ENCODE measurements around the gene CAMKV. TPM values are rescaled to one million over a fixed set of nuclear protein-coding genes. Genes with fewer than 3 reads are reported as not detected.
A peak's percentile ranks its signal among the peaks of the same experiment; 100 is the strongest.

Gene CAMKV
- total RNA-seq, 1 experiment from 2014 or later: 58.2 TPM

GRCh38 chr3:49868862-49869466 lies 742 bp downstream of the CAMKV start (continued):
- TF ChIP-seq USF2 (CRISPR knock-in tag; IDR thresholded peaks at IDR 0.05) (peak; percentile 47), MAX (CRISPR knock-in tag; IDR thresholded peaks at IDR 0.05) (peak; percentile 36; the same call in 1 of the 2 replicates)

GRCh38 chr3:49867871-49868321 lies 1.8 kb downstream of the CAMKV start:
- no peaks in the 10 kb centered on the region for H3K36me3 Mint-ChIP-seq
- no peaks in the 10 kb centered on the region for H3K9me3 Mint-ChIP-seq
- H3K27me3 Mint-ChIP-seq (ENCODE audit: low read depth): peaks cover 4% of the 10 kb centered on the region
- peaks cover 44% of the 10 kb centered on the region for H3K4me1 Mint-ChIP-seq
- peak overlapping the region; percentile 65 for H3K4me3 Mint-ChIP-seq
- DNase-seq (ENCODE audit: low spot score) (peak; percentile 78), ATAC-seq (peak; percentile 56)
- H3K27ac Mint-ChIP-seq: peak overlapping the region; percentile 70; the same call in 1 of the 2 replicates
- ChIA-PET POLR2A (interaction anchor here (0.5 to 1.8 kb wide), 6 partner anchors 10 to 148 kb away, joined by 3 to 10 read pairs (median 3); partner anchors contain the start of gene AMIGO3), CTCF (interaction anchor here (0.6 to 6.0 kb wide), 16 partner anchors 10 to 178 kb away, joined by 3 to 37 read pairs (median 6); partner anchors contain the start of genes INKA1, MON1A, MST1 and RNF123)
- TF ChIP-seq ZNF138 (CRISPR knock-in tag; conservative IDR thresholded peaks at IDR 0.05): no peak
- TF ChIP-seq E2F5 (CRISPR knock-in tag; IDR thresholded peaks at IDR 0.05): 0 out of 2 replicates have a peak, but pooled peaks have one; percentile 33
- peak; percentile 73; the same call in 1 of the 2 replicates for TF ChIP-seq SMAD4 (CRISPR knock-in tag; IDR thresholded peaks at IDR 0.05)
- no peak for TF ChIP-seq RELA (CRISPR knock-in tag; IDR thresholded peaks at IDR 0.05; ENCODE audit: borderline replicate concordance)
- no peak for TF ChIP-seq SOX15 (CRISPR knock-in tag; IDR thresholded peaks at IDR 0.05)
- TF ChIP-seq TP53 (CRISPR knock-in tag; IDR thresholded peaks at IDR 0.05): peak; percentile 67; the same call in 1 of the 2 replicates
- no peak for TF ChIP-seq MLX (CRISPR knock-in tag; IDR thresholded peaks at IDR 0.05)
- TF ChIP-seq ZNF425 (CRISPR knock-in tag; conservative IDR thresholded peaks at IDR 0.05): no peak
- peak; percentile 80; the same call in 1 of the 2 replicates for TF ChIP-seq JUN (CRISPR knock-in tag; IDR thresholded peaks at IDR 0.05)
- TF ChIP-seq ARID4B (CRISPR knock-in tag; IDR thresholded peaks at IDR 0.05; ENCODE audit: borderline replicate concordance): peak; percentile 96
- TF ChIP-seq ZNF281 (CRISPR knock-in tag; IDR thresholded peaks at IDR 0.05): peak; percentile 54; the same call in 1 of the 2 replicates
- no peak for TF ChIP-seq GRHL2 (CRISPR knock-in tag; IDR thresholded peaks at IDR 0.05; ENCODE audit: insufficient replicate concordance, severe bottlenecking)
- TF ChIP-seq ZNF396 (CRISPR knock-in tag; IDR thresholded peaks at IDR 0.05; ENCODE audit: borderline replicate concordance): no peak
- no peak for TF ChIP-seq HMGA2 (CRISPR knock-in tag; IDR thresholded peaks at IDR 0.05)
- peak; percentile 64; the same call in 1 of the 2 replicates for TF ChIP-seq USF1 (CRISPR knock-in tag; IDR thresholded peaks at IDR 0.05)
- peak; percentile 65; the same call in 1 of the 2 replicates for TF ChIP-seq E2F1 (CRISPR knock-in tag; IDR thresholded peaks at IDR 0.05)
